Keratinocyte (primary cell): ENCODE results near the gene ALB.

Experiments
- EZH2 ChIP-seq: IDR thresholded peaks from one replicate; pipeline ENCODE4 v1.6.1; 2012; ENCODE audit warnings: inconsistent platforms, mild to moderate bottlenecking, low read length, moderate library complexity
- TF ChIP-seq, protein P1 (sequence below), 3 experiments: IDR thresholded peaks in 1 of 3; conservative IDR thresholded peaks in 1 of 3; optimal IDR thresholded peaks in 1 of 3; 2 replicates in 2 of 3; 3 replicates in 1 of 3; pipeline versions ENCODE3 to v1.5.1; 2011; ENCODE audit warnings: low read length in 3 of 3, mild to moderate bottlenecking in 3 of 3, moderate library complexity in 2 of 3, control low read depth in 1 of 3, inconsistent platforms in 1 of 3; ENCODE audit not compliant: insufficient read depth in 2 of 3; ENCODE audit errors: extremely low read depth in 1 of 3

DNA sequence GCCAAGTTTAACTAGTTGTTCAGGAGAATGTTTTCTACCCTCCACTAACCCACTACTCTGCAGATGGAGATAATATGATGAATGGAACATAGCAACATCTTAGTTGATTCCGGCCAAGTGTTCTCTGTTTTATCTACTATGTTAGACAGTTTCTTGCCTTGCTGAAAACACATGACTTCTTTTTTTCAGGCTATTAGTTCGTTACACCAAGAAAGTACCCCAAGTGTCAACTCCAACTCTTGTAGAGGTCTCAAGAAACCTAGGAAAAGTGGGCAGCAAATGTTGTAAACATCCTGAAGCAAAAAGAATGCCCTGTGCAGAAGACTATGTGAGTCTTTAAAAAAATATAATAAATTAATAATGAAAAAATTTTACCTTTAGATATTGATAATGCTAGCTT is 13.3 kb downstream of the ALB start:
- TF ChIP-seq, protein P1, sequence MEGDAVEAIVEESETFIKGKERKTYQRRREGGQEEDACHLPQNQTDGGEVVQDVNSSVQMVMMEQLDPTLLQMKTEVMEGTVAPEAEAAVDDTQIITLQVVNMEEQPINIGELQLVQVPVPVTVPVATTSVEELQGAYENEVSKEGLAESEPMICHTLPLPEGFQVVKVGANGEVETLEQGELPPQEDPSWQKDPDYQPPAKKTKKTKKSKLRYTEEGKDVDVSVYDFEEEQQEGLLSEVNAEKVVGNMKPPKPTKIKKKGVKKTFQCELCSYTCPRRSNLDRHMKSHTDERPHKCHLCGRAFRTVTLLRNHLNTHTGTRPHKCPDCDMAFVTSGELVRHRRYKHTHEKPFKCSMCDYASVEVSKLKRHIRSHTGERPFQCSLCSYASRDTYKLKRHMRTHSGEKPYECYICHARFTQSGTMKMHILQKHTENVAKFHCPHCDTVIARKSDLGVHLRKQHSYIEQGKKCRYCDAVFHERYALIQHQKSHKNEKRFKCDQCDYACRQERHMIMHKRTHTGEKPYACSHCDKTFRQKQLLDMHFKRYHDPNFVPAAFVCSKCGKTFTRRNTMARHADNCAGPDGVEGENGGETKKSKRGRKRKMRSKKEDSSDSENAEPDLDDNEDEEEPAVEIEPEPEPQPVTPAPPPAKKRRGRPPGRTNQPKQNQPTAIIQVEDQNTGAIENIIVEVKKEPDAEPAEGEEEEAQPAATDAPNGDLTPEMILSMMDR (optimal IDR thresholded peaks at IDR 0.05 in 1 of 3, IDR thresholded peaks at IDR 0.05 in 1 of 3, conservative IDR thresholded peaks at IDR 0.05 in 1 of 3; ENCODE audit: extremely low read depth in 1 of 3, insufficient read depth in 2 of 3, low read length in 3 of 3), result no peak
- TF ChIP-seq EZH2, result no peak
